Suprapubic skin (tissue), 4 donors: ENCODE results near the gene KRT76. TPM values are rescaled to one million over a fixed set of nuclear protein-coding genes. Genes with fewer than 3 reads are reported as not detected.

ENCODE experiments used
- DNase-seq, 2 donors: peaks; one replicate each; pipeline ENCODE4 v3.0.0-alpha.2; 2019; ENCODE audit warnings: low spot score in 2 of 2
- H3K27ac ChIP-seq: fragments of 200-600 bp; sonication (generic); one replicate; pipeline ENCODE4 v1.5.1; 2019
- H3K27me3 ChIP-seq: fragments of 200-600 bp; sonication (generic); one replicate; pipeline ENCODE4 v1.5.1; 2019
- H3K36me3 ChIP-seq: fragments of 200-600 bp; sonication (generic); one replicate; pipeline ENCODE4 v1.5.1; 2019
- H3K4me1 ChIP-seq: fragments of 200-600 bp; sonication (generic); one replicate; pipeline ENCODE4 v1.5.1; 2019
- H3K4me3 ChIP-seq: fragments of 200-600 bp; sonication (generic); one replicate; pipeline ENCODE4 v1.5.1; 2019; ENCODE audit warnings: mild to moderate bottlenecking
- H3K9me3 ChIP-seq: fragments of 200-600 bp; sonication (generic); one replicate; pipeline ENCODE4 v1.5.1; 2019
- EP300 ChIP-seq: sonication (generic); formaldehyde crosslinking; IDR thresholded peaks from one replicate; pipeline ENCODE4 v1.6.1; 2017; ENCODE audit warnings: antibody characterized with exemption
- POLR2A ChIP-seq, 2 donors: fragments of 450-650 bp; IDR thresholded peaks; one replicate each; pipeline ENCODE4 v1.6.1; 2017; ENCODE audit warnings: antibody characterized with exemption in 2 of 2, mild to moderate bottlenecking in 2 of 2, moderate library complexity in 2 of 2
- POLR2AphosphoS5 ChIP-seq, 3 donors: sonication (generic); formaldehyde crosslinking; IDR thresholded peaks; one replicate each; pipeline ENCODE4 v1.6.1; 2017; ENCODE audit warnings: antibody characterized with exemption in 3 of 3
- WGBS: methylation state at CpG from one replicate; pipeline ENCODE4 v1.1.5; 2018; 5-methylcytosine and 5-hydroxymethylcytosine counted together
- total RNA-seq, 4 donors: library from RNA; depleted of rRNA; stranded (reverse); fragments of >200 nt; gene quantifications; one replicate each; pipeline ENCODE4 v1.1.0, GENCODE V29; 2016
- TF ChIP-seq, protein P1 (sequence below), 2 donors: fragments of 200-600 bp in 1 of 2; fragments of 450-650 bp in 1 of 2; sonication (generic) in 1 of 2; IDR thresholded peaks; one replicate each; pipeline ENCODE4 v1.5.1; 2016 to 2019; ENCODE audit warnings: antibody characterized with exemption in 2 of 2, mild to moderate bottlenecking in 1 of 2, moderate library complexity in 1 of 2

KRT76 gene
- total RNA-seq, 4 donors from 2014 or later, result not detected

DNA sequence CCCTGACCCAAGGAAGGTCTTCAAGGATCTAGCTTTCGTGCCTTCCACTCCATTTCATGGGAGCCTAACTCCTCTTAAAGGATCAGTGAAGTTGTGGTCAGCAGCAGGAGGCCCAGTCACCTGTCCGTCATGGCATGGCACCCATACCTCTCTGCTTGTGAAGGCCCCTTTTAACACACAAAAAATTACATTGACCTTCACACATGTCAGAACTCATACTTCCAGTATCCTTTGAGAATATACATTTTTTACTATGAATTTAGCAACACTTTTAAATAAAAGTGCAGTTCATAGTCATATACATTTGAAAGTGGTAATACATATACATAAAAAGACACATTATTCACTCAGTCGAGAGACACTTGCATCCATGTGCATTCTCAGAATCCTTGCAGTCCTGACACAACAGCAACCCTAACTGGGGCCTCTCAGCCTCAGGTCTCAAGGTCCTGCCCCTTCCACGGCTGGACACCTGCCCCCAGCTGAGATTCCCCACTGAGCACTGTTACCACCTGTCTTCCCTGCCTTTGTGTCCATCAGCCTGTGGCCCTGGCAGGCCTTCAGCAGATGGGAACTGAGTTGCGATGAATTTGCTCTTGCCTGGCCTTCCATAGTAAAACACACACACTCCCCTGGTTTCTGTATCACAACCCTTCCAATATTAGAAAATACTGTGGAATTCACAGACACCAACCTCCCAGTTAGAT, 22.5 kb upstream of the KRT76 start:
- WGBS, result 69% methylated on average over 5 of the region's 5 CpGs

DNA sequence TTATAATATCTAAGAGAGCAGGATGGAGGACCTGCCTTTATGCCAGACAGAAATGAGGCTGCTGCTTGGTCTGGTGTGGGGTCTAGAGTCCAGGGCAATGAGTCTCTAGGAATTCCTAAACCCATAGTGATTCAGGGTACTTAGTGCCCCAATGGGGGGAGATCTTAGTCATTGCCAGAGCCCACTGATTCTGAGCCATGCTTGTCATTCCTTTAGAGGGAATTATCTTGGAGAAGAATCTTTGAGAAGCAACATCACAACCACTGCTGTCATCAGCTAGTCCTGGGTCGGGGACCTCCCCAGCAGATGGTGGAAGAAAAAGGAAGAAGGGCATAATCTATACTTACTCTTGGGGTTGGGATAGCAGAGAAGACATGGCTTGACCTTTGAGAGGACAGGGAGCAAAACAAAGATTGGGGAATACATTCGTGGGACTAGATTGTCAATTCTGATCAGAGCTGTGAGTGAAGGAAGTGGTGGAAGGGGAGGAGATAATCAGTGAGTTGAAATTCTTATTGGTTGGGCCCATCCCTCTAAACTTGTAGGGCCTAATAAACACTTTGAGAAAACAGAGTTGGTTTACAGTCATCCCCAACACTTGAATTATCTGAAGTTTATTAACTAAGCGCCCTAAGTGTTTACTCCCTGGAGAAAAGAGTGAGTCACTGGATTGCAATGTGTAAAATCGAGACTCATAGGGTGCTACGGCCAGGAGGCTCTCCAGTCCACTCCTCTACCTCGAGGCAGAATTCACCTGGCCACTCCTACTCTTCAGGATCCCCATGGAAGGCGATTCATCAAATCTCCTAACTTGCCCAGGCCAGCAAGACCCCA, 21.7 kb upstream of the KRT76 start:
- Histone ChIP-seq H3K36me3 (no peaks in the 10 kb centered on the region), H3K4me3 (no peak overlapping the region), H3K9me3 (no peaks in the 10 kb centered on the region), H3K27me3 (no peaks in the 10 kb centered on the region), H3K4me1 (no peaks in the 10 kb centered on the region), H3K27ac (no peak overlapping the region)
- WGBS, result 63% methylated on average over 7 of the region's 7 CpGs
- TF ChIP-seq EP300 (no peak), POLR2A (IDR thresholded peaks at IDR 0.05) (no peak), POLR2AphosphoS5 (IDR thresholded peaks at IDR 0.05) (no peak)
- TF ChIP-seq, protein P1, sequence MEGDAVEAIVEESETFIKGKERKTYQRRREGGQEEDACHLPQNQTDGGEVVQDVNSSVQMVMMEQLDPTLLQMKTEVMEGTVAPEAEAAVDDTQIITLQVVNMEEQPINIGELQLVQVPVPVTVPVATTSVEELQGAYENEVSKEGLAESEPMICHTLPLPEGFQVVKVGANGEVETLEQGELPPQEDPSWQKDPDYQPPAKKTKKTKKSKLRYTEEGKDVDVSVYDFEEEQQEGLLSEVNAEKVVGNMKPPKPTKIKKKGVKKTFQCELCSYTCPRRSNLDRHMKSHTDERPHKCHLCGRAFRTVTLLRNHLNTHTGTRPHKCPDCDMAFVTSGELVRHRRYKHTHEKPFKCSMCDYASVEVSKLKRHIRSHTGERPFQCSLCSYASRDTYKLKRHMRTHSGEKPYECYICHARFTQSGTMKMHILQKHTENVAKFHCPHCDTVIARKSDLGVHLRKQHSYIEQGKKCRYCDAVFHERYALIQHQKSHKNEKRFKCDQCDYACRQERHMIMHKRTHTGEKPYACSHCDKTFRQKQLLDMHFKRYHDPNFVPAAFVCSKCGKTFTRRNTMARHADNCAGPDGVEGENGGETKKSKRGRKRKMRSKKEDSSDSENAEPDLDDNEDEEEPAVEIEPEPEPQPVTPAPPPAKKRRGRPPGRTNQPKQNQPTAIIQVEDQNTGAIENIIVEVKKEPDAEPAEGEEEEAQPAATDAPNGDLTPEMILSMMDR (IDR thresholded peaks at IDR 0.05), result no peak
- DNase-seq, result no peak

More for the DNA sequence above, 22.5 kb upstream of the KRT76 start:
- no peak for DNase-seq
- Histone ChIP-seq H3K27me3 (no peaks in the 10 kb centered on the region), H3K4me1 (no peaks in the 10 kb centered on the region), H3K9me3 (no peaks in the 10 kb centered on the region), H3K36me3 (no peaks in the 10 kb centered on the region), H3K27ac (no peak overlapping the region), H3K4me3 (no peak overlapping the region)
- TF ChIP-seq EP300 (no peak), POLR2AphosphoS5 (IDR thresholded peaks at IDR 0.05) (no peak), POLR2A (IDR thresholded peaks at IDR 0.05) (no peak)
- TF ChIP-seq, protein P1 (IDR thresholded peaks at IDR 0.05), result no peak

- no peak for TF ChIP-seq POLR2AphosphoS5 (IDR thresholded peaks at IDR 0.05)
- TF ChIP-seq EP300, result no peak
- TF ChIP-seq, protein P1 (IDR thresholded peaks at IDR 0.05), result no peak
- TF ChIP-seq POLR2A (IDR thresholded peaks at IDR 0.05), result no peak
- Histone ChIP-seq H3K27me3 (peaks cover under 1% of the 10 kb centered on the region), H3K27ac (no peak overlapping the region), H3K4me1 (no peaks in the 10 kb centered on the region), H3K36me3 (no peaks in the 10 kb centered on the region), H3K4me3 (no peak overlapping the region), H3K9me3 (no peaks in the 10 kb centered on the region)
- no peak for DNase-seq
- WGBS, result 91% methylated on average over 4 of the region's 4 CpGs
Measured at GRCh38 chr12:52798003-52798670, 21.0 kb upstream of the KRT76 start.

- H3K4me1 ChIP-seq, result no peaks in the 10 kb centered on the region
- no peaks in the 10 kb centered on the region for H3K9me3 ChIP-seq
- no peak overlapping the region for H3K4me3 ChIP-seq
- no peaks in the 10 kb centered on the region for H3K36me3 ChIP-seq
- TF ChIP-seq, protein P1 (IDR thresholded peaks at IDR 0.05), result no peak
- TF ChIP-seq POLR2A (IDR thresholded peaks at IDR 0.05) (no peak), POLR2AphosphoS5 (IDR thresholded peaks at IDR 0.05) (no peak), EP300 (no peak)
- DNase-seq, result no peak
- no peak overlapping the region for H3K27ac ChIP-seq
- peaks cover 3% of the 10 kb centered on the region for H3K27me3 ChIP-seq
Measured at GRCh38 chr12:52797529-52797894, 20.4 kb upstream of the KRT76 start.
